Measurements from ENCODE around the gene ITPK1. TPM values are rescaled to one million over a fixed set of nuclear protein-coding genes. Genes with fewer than 3 reads are reported as not detected.

ITPK1 gene
- polyA plus RNA-seq, 1 of the 3 experiments (the other 2 are of a cell fraction) = 23.2 TPM

DNA sequence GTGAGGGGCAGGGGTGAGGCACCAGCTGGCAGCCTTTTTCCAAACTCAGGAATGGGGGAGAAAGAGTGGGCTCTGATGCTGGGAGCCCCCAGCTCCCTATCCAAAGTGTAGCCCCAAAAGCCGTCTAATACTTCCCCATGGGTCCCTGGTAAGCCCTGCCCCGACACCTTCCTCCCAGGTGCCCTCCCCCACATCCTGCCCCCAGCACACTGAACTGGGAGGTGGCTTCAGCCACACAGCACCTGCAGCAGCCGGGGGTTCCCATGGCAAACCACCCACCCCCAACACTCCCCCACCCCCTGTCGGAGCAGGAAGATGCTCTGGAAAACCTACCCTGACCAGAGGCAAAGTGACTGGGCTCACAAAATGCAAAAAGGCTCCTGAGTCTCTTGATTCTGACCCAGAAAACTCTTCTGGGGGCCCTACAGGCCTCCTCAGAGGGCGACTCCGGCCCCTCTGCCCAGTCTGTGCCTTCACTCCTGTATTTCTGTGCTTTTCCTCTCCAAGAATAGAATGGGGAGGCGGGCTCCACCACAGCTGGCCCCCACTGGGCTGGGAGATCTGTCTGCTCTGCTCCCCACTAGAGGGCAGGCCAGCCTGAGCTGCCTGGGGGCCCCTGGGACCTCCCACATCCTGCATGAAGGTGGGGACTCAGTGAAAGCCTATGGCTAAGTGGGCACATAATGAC lies 81.6 kb downstream of the ITPK1 start:
- Histone ChIP-seq H3K27ac (ENCODE audit: low read depth in 2 of 2, low read length in 1 of 2) (peak overlapping the region in 1 of 2 experiments; percentile 4; a peak in 1 of 4 replicates), H4K20me1 (ENCODE audit: insufficient read depth) (0 out of 2 replicates have a peak, but pooled peaks cover 5% of the 10 kb centered on the region), H3K9ac (no peak overlapping the region), H3K36me3 (replicated peaks in 1 of 2; ENCODE audit: control insufficient read depth in 1 of 2, insufficient read depth in 2 of 2, low read length in 1 of 2) (no peaks in the 10 kb centered on the region), H3K4me3 (ENCODE audit: low read depth in 2 of 2, low read length in 1 of 2) (no peak overlapping the region), H3K9me2 (no peaks in the 10 kb centered on the region), H3F3A (replicated peaks; ENCODE audit: insufficient read depth) (no peaks in the 10 kb centered on the region), H3K27me3 (ENCODE audit: insufficient read depth) (no peaks in the 10 kb centered on the region), H3K4me1 (ENCODE audit: control insufficient read depth in 1 of 2, insufficient read depth in 2 of 2, low read depth in 1 of 2, low read length in 1 of 2) (peaks cover 8 to 55% of the 10 kb centered on the region in 2 experiments; a peak in 3 of 4 replicates), H3K9me3 (no peaks in the 10 kb centered on the region), H3K79me2 (ENCODE audit: insufficient read depth) (no peaks in the 10 kb centered on the region), H2AFZ (ENCODE audit: low read depth) (no peak overlapping the region), H3K4me2 (no peak overlapping the region)
- ChIA-PET CTCF (interaction anchor here (0.6 to 2.8 kb wide), 13 partner anchors 9 to 154 kb away, joined by 3 to 10 read pairs (median 6); no protein-coding TSS in a partner anchor), POLR2A (no interaction called here)
- 78% methylated on average over 4 of the region's 7 CpGs for WGBS (ENCODE audit: low lambda C conversion rate)
- peak; percentile 77 for DNase-seq
- TF ChIP-seq SMC3 (IDR thresholded peaks at IDR 0.05; ENCODE audit: low read depth, low read length) = peak; percentile 29; the same call in 1 of the 2 replicates
- no peak for TF ChIP-seq EZH2phosphoT487 (IDR thresholded peaks at IDR 0.05; ENCODE audit: borderline replicate concordance, low read depth)
- TF ChIP-seq, protein P1, sequence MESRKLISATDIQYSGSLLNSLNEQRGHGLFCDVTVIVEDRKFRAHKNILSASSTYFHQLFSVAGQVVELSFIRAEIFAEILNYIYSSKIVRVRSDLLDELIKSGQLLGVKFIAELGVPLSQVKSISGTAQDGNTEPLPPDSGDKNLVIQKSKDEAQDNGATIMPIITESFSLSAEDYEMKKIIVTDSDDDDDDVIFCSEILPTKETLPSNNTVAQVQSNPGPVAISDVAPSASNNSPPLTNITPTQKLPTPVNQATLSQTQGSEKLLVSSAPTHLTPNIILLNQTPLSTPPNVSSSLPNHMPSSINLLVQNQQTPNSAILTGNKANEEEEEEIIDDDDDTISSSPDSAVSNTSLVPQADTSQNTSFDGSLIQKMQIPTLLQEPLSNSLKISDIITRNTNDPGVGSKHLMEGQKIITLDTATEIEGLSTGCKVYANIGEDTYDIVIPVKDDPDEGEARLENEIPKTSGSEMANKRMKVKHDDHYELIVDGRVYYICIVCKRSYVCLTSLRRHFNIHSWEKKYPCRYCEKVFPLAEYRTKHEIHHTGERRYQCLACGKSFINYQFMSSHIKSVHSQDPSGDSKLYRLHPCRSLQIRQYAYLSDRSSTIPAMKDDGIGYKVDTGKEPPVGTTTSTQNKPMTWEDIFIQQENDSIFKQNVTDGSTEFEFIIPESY (IDR thresholded peaks at IDR 0.05; ENCODE audit: borderline replicate concordance, low read depth) = no peak
- TF ChIP-seq, protein P2, sequence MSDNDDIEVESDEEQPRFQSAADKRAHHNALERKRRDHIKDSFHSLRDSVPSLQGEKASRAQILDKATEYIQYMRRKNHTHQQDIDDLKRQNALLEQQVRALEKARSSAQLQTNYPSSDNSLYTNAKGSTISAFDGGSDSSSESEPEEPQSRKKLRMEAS (IDR thresholded peaks at IDR 0.05; ENCODE audit: low read depth) = no peak
- no peak for TF ChIP-seq NRF1 (IDR thresholded peaks at IDR 0.05; ENCODE audit: low read depth, low read length)
- TF ChIP-seq RAD21 (IDR thresholded peaks at IDR 0.05; ENCODE audit: low read length) = peak; percentile 48
- TF ChIP-seq, protein P3, sequence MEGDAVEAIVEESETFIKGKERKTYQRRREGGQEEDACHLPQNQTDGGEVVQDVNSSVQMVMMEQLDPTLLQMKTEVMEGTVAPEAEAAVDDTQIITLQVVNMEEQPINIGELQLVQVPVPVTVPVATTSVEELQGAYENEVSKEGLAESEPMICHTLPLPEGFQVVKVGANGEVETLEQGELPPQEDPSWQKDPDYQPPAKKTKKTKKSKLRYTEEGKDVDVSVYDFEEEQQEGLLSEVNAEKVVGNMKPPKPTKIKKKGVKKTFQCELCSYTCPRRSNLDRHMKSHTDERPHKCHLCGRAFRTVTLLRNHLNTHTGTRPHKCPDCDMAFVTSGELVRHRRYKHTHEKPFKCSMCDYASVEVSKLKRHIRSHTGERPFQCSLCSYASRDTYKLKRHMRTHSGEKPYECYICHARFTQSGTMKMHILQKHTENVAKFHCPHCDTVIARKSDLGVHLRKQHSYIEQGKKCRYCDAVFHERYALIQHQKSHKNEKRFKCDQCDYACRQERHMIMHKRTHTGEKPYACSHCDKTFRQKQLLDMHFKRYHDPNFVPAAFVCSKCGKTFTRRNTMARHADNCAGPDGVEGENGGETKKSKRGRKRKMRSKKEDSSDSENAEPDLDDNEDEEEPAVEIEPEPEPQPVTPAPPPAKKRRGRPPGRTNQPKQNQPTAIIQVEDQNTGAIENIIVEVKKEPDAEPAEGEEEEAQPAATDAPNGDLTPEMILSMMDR (IDR thresholded peaks at IDR 0.05) = peak; percentile 50

DNA sequence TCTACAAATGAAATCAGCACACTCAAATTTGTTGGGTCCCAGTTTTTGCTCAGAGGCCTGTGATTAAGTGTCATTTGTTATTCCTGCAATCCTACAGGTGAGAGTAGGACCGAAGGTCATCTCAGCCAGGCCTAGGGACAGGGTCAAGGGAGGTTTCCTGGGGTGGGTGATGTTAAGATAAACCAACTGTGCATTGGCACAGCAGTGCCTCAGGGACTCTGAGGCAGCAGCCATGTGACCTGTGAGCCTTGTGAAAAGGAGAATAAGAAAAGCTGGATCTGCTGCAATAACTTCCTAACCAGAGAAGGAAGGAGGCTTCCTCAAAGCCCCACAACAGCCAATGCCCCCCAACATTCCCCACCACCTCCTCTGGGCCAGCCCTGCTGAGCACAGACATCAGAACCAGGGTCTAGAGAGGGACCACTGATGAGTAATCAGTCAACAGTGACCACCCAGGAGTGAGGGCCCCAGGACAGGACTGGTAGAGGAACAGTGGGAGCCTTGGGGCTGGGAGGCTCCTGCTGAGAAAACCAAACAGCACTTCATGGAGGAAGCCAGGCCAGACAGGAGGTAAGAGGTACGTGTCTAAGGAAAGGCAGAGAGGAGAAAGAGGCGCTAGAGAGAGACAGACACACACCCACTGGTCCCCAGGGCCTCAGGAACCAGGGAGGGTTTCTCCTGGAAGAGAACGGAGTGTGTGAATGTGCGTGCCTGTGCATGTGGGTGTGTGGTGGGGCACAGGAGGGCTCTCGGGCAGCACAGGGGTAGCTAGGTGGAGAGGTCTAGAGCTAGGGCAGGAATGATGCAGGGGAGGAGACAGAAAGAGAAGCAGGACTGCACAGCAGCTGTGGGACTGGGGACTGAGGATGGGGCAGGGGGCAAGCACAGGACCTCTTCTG lies 82.4 kb downstream of the ITPK1 start:
- H3K9me2 ChIP-seq = no peaks in the 10 kb centered on the region
- TF ChIP-seq, protein P3 (IDR thresholded peaks at IDR 0.05) = no peak
- TF ChIP-seq SIN3A (IDR thresholded peaks at IDR 0.05; ENCODE audit: borderline replicate concordance, low read depth, low read length) = no peak
- no peak for TF ChIP-seq TAF1 (IDR thresholded peaks at IDR 0.05; ENCODE audit: borderline replicate concordance, low read depth, low read length)
- TF ChIP-seq FOSL2 (IDR thresholded peaks at IDR 0.05; ENCODE audit: borderline replicate concordance, low read depth) = no peak
- TF ChIP-seq TEAD4 (IDR thresholded peaks at IDR 0.05; ENCODE audit: borderline replicate concordance, insufficient read depth) = no peak
- no peak for TF ChIP-seq RFX5 (IDR thresholded peaks at IDR 0.05; ENCODE audit: low read length)
- TF ChIP-seq CHD2 (IDR thresholded peaks at IDR 0.05; ENCODE audit: low read length, partially characterized antibody) = no peak
- TF ChIP-seq MXI1 (IDR thresholded peaks at IDR 0.05; ENCODE audit: low read depth, low read length) = no peak
- H3K4me3 ChIP-seq (ENCODE audit: low read depth in 2 of 2, low read length in 1 of 2) = no peak overlapping the region
- H3K4me2 ChIP-seq = no peak overlapping the region
- H3K27me3 ChIP-seq (ENCODE audit: insufficient read depth) = no peaks in the 10 kb centered on the region
- H3K4me1 ChIP-seq (ENCODE audit: control insufficient read depth in 1 of 2, insufficient read depth in 2 of 2, low read depth in 1 of 2, low read length in 1 of 2) = peaks cover 8 to 55% of the 10 kb centered on the region in 2 experiments; a peak in 2 of 4 replicates
- CTCF ChIA-PET = interaction anchor here (0.6 to 2.8 kb wide), 7 partner anchors 10 to 153 kb away, joined by 3 to 13 read pairs (median 8); no protein-coding TSS in a partner anchor
- H3K27ac ChIP-seq (ENCODE audit: low read depth in 2 of 2, low read length in 1 of 2) = peak overlapping the region in 1 of 2 experiments; percentile 4; a peak in 1 of 4 replicates
- no peaks in the 10 kb centered on the region for H3K36me3 ChIP-seq (replicated peaks in 1 of 2; ENCODE audit: control insufficient read depth in 1 of 2, insufficient read depth in 2 of 2, low read length in 1 of 2)
- H2AFZ ChIP-seq (ENCODE audit: low read depth) = no peak overlapping the region
- H3K9me3 ChIP-seq = no peaks in the 10 kb centered on the region
- no peaks in the 10 kb centered on the region for H3K79me2 ChIP-seq (ENCODE audit: insufficient read depth)
- H3K9ac ChIP-seq = no peak overlapping the region
- POLR2A ChIA-PET = no interaction called here
- 82% methylated on average over 6 of the region's 6 CpGs for WGBS (ENCODE audit: low lambda C conversion rate)
- H4K20me1 ChIP-seq (ENCODE audit: insufficient read depth) = 0 out of 2 replicates have a peak, but pooled peaks cover 5% of the 10 kb centered on the region
- no peak for DNase-seq
- H3F3A ChIP-seq (replicated peaks; ENCODE audit: insufficient read depth) = no peaks in the 10 kb centered on the region

Data from SK-N-SH (cell line).